ENCODE measurements around the gene RGS1. TPM values are rescaled to one million over a fixed set of nuclear protein-coding genes. Genes with fewer than 3 reads are reported as not detected.

The RGS1 gene
- total and polyA plus RNA-seq, 5 experiments from 2014 or later = 0.58 to 37.6 (median 3.9) TPM

- H3K4me3 Mint-ChIP-seq = peak overlapping the region in 9 of 10 donors; percentile 8 to 75 (median 44)
- ATAC-seq (peak; percentile 39 to 48), DNase-seq (peak in 2 of 10 donors; percentile 3 to 26)
- H3K9me3 Mint-ChIP-seq = no peaks in the 10 kb centered on the region
- peak overlapping the region; percentile 74 to 95 (median 90) for H3K27ac Mint-ChIP-seq
- H3K36me3 Mint-ChIP-seq = no peaks in the 10 kb centered on the region
- peaks cover 7 to 39% (median 22%) of the 10 kb centered on the region in 4 donors for H3K4me1 Mint-ChIP-seq
- H3K27me3 Mint-ChIP-seq = no peaks in the 10 kb centered on the region
- POLR2A ChIA-PET = no interaction called here
Observed at GRCh38 chr1:192539297-192540092, 36.1 kb upstream of the RGS1 start.

- Mint-ChIP-seq H3K4me1 (peaks cover 7 to 49% (median 17%) of the 10 kb centered on the region in 4 donors), H3K27ac (peak overlapping the region in 2 of 10 donors; percentile 20 to 49), H3K36me3 (no peaks in the 10 kb centered on the region), H3K27me3 (no peaks in the 10 kb centered on the region), H3K9me3 (no peaks in the 10 kb centered on the region), H3K4me3 (no peak overlapping the region)
- no peak for DNase-seq
- no peak for ATAC-seq
- POLR2A ChIA-PET = no interaction called here
Observed at GRCh38 chr1:192543445-192543844, 32.1 kb upstream of the RGS1 start.

- no peaks in the 10 kb centered on the region for H3K36me3 Mint-ChIP-seq
- no peaks in the 10 kb centered on the region for H3K9me3 Mint-ChIP-seq
- ATAC-seq (no peak), DNase-seq (no peak)
- H3K4me1 Mint-ChIP-seq = peaks cover 0 to 37% (median 6%) of the 10 kb centered on the region in 4 donors
- H3K4me3 Mint-ChIP-seq = peak overlapping the region in 1 of 10 donors; percentile 67
- H3K27me3 Mint-ChIP-seq = no peaks in the 10 kb centered on the region
- peak overlapping the region in 1 of 10 donors; percentile 53 for H3K27ac Mint-ChIP-seq
- POLR2A ChIA-PET = no interaction called here
Observed at GRCh38 chr1:192545896-192546521, 29.6 kb upstream of the RGS1 start.

- Mint-ChIP-seq H3K4me1 (peaks cover 0 to 37% (median 5%) of the 10 kb centered on the region in 4 donors), H3K27me3 (no peaks in the 10 kb centered on the region), H3K36me3 (no peaks in the 10 kb centered on the region), H3K27ac (peak overlapping the region in 1 of 10 donors; percentile 33), H3K4me3 (peak overlapping the region in 2 of 10 donors; percentile 1 to 2), H3K9me3 (no peaks in the 10 kb centered on the region)
- POLR2A ChIA-PET = no interaction called here
- ATAC-seq = no peak
- no peak for DNase-seq
Observed at GRCh38 chr1:192546596-192547190, 28.9 kb upstream of the RGS1 start.

- POLR2A ChIA-PET = no interaction called here
- Mint-ChIP-seq H3K4me1 (peaks cover 0 to 39% (median 5%) of the 10 kb centered on the region in 4 donors), H3K36me3 (no peaks in the 10 kb centered on the region), H3K27ac (no peak overlapping the region), H3K4me3 (no peak overlapping the region), H3K27me3 (no peaks in the 10 kb centered on the region), H3K9me3 (no peaks in the 10 kb centered on the region)
- no peak for ATAC-seq
- DNase-seq = no peak
Observed at GRCh38 chr1:192547501-192547900, 28.1 kb upstream of the RGS1 start.

DNA sequence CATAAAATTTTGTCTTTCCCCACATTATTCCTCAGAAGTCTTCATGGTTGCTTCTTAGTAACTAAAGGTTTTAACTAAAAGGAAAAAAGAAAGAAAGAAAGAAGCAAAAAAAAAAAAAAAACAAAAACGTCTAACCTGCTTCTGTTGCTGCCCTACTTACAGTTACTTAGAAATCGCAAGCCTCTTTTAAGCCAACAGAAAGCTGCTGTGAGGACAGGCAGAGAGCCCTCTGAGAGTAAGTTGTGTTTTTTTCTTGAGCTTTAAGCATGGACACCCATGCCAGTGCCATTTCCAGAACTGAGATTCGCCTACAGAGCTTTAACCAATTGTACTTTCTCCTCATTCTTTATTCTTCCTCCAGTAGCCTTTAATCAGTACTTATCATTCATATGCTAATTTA is 25.6 kb upstream of the RGS1 start:
- H3K27ac Mint-ChIP-seq = peak overlapping the region in 1 of 10 donors; percentile 53
- peaks cover 0 to 39% (median 6%) of the 10 kb centered on the region in 4 donors for H3K4me1 Mint-ChIP-seq
- H3K9me3 Mint-ChIP-seq = no peaks in the 10 kb centered on the region
- H3K27me3 Mint-ChIP-seq = peaks cover 0 to 7% (median 0%) of the 10 kb centered on the region in 5 donors
- no peaks in the 10 kb centered on the region for H3K36me3 Mint-ChIP-seq
- POLR2A ChIA-PET = no interaction called here
- ATAC-seq (no peak), DNase-seq (no peak)
- no peak overlapping the region for H3K4me3 Mint-ChIP-seq

GRCh38 chr1:192550922-192551534 is 24.5 kb upstream of the RGS1 start:
- ATAC-seq (peak; percentile 35 to 38), DNase-seq (no peak)
- POLR2A ChIA-PET = no interaction called here
- Mint-ChIP-seq H3K9me3 (no peaks in the 10 kb centered on the region), H3K36me3 (no peaks in the 10 kb centered on the region), H3K27ac (peak overlapping the region in 3 of 10 donors; percentile 2 to 58 (median 53)), H3K4me1 (peaks cover 0 to 30% (median 4%) of the 10 kb centered on the region in 4 donors), H3K27me3 (peaks cover 0 to 7% (median 0%) of the 10 kb centered on the region in 5 donors), H3K4me3 (no peak overlapping the region)

DNA sequence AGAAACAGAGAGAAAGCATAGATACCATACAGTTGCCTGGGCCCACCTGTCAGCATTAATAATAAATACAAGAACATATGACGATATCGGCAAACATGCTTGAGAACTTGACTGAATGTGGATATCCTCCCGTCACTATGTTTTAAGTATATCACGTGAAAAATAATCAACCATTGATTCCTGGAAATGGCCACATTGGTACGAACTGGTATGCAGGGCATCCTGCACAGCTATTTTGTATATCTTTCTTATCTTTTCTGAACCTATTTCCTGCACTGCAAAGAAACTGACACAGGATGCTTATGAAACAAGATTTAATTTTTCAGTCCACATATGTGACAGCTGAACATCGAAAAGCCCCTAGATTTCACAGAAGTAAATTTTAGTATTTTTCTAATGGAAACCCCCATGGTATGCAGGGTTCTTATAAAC is 22.8 kb upstream of the RGS1 start:
- Mint-ChIP-seq H3K4me3 (peak overlapping the region in 1 of 10 donors; percentile 49), H3K9me3 (no peaks in the 10 kb centered on the region), H3K4me1 (peaks cover 0 to 23% (median 1%) of the 10 kb centered on the region in 4 donors), H3K27me3 (peaks cover 0 to 7% (median 0%) of the 10 kb centered on the region in 5 donors), H3K27ac (peak overlapping the region in 2 of 10 donors; percentile 2 to 36), H3K36me3 (no peaks in the 10 kb centered on the region)
- DNase-seq (no peak), ATAC-seq (no peak)
- POLR2A ChIA-PET = no interaction called here

GRCh38 chr1:192553741-192554140 is 21.8 kb upstream of the RGS1 start:
- POLR2A ChIA-PET = no interaction called here
- no peak overlapping the region for H3K27ac Mint-ChIP-seq

GRCh38 chr1:192554904-192555303 is 20.7 kb upstream of the RGS1 start:
- ATAC-seq (no peak), DNase-seq (no peak)
- Mint-ChIP-seq H3K36me3 (no peaks in the 10 kb centered on the region), H3K27ac (no peak overlapping the region), H3K9me3 (no peaks in the 10 kb centered on the region), H3K4me1 (peaks cover 3 to 30% (median 8%) of the 10 kb centered on the region in 4 donors), H3K4me3 (no peak overlapping the region), H3K27me3 (peaks cover 0 to 7% (median 0%) of the 10 kb centered on the region in 5 donors)
- POLR2A ChIA-PET = no interaction called here

More at GRCh38 chr1:192553741-192554140, 21.8 kb upstream of the RGS1 start:
- H3K4me3 Mint-ChIP-seq = no peak overlapping the region
- no peaks in the 10 kb centered on the region for H3K9me3 Mint-ChIP-seq
- DNase-seq (no peak), ATAC-seq (no peak)
- peaks cover 0 to 23% (median 1%) of the 10 kb centered on the region in 4 donors for H3K4me1 Mint-ChIP-seq
- H3K27me3 Mint-ChIP-seq = peaks cover 0 to 7% (median 0%) of the 10 kb centered on the region in 5 donors
- no peaks in the 10 kb centered on the region for H3K36me3 Mint-ChIP-seq

- no peak overlapping the region for H3K27ac Mint-ChIP-seq
- H3K4me1 Mint-ChIP-seq = peaks cover 3 to 27% (median 8%) of the 10 kb centered on the region in 4 donors
- no peaks in the 10 kb centered on the region for H3K9me3 Mint-ChIP-seq
- H3K36me3 Mint-ChIP-seq = no peaks in the 10 kb centered on the region
- DNase-seq (no peak), ATAC-seq (no peak)
- POLR2A ChIA-PET = no interaction called here
- H3K27me3 Mint-ChIP-seq = peaks cover 0 to 7% (median 0%) of the 10 kb centered on the region in 5 donors
- no peak overlapping the region for H3K4me3 Mint-ChIP-seq
Observed at GRCh38 chr1:192555399-192555798, 20.2 kb upstream of the RGS1 start.

DNA sequence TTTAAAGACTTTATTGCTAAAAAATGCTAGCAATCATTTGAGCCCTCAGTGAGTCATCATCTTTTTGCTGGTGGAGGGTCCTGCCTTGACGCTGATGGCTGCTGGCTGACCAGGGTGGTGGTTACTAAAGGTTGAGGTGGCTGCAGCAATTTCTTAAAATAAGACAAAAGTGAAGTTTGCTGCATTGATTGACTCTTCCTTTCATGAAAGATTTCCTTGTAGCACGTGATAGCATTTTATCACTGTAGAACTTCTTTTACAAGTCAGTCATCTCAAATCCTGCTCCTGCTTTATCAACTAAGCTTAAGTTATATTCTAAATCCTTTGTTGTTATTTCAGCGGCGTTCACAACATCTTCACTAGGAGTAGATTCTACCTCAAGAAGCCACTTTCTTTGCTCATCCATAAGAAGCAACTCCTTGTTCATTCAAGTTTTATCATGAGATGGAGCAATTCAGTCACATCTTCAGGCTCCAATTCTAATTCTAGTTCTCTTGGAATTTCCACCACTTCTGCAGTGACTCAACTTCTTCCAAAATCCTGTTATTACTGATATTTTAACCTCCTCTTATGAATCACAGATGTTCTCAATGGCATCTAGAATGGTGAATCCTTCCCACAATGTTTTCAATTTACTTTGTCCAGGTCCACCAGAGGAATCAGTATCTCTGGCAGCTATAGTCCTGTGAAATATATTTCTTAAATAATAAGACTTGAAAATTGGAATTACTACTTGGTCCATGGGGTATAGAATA is 17.6 kb upstream of the RGS1 start:
- POLR2A ChIA-PET = no interaction called here
- peaks cover 3 to 11% (median 7%) of the 10 kb centered on the region in 4 donors for H3K4me1 Mint-ChIP-seq
- H3K27me3 Mint-ChIP-seq = peaks cover 0 to 7% (median 0%) of the 10 kb centered on the region in 5 donors
- DNase-seq = no peak
- no peak for ATAC-seq
- H3K36me3 Mint-ChIP-seq = no peaks in the 10 kb centered on the region
- H3K4me3 Mint-ChIP-seq = no peak overlapping the region
- H3K9me3 Mint-ChIP-seq = no peaks in the 10 kb centered on the region
- H3K27ac Mint-ChIP-seq = peak overlapping the region in 1 of 10 donors; percentile 43
